ENCODE measurements around the gene IL16.
"Not testable (repeated sequence)": the region's sequence is repeated elsewhere in the genome, so short reads cannot be mapped to it uniquely, and the experiment has no call there.

The IL16 gene

DNA sequence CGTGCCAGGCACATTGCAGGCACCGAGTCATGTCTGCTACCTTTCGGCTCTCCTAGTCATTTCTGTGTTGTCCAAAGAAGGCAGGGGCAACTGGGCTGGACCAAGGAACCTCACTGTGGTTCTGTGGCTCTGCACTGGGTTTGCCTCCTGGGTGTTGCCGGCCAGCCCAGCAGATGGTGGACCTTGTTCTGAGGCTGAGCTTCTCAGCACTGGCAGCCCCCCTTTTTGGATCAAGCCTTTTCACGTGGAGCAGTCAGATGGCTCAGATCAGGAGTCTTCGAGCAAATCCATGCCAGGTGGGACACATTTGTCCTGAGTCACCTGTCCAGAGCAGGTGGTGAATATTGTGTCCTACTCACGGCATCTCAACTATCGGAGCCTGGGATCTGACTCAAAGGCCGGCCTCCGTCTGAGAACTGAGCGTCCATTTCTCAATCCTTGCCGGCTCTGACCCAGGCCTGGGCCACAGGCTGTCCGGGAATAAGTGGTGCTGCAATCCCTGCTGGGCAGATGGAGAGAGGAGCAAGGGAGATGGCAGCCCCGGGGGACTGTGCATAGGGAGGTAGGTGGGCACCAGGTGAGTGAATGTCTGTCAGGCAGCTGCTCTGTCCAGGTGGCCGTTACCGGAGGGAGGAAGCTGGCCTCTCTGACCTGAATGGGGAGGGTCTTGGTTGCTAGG, at the start of gene IL16:
Gene IL16, plus strand, starts transcription at position 304 of the 679 bp plus-strand sequence. CDS start 28,521 bp downstream, outside the sequence.
- H3K27me3 ChIP-seq (ENCODE audit: control insufficient read depth, insufficient read depth, low read length): no peaks in the 10 kb centered on the region
- H3K9ac ChIP-seq (ENCODE audit: low read depth, low read length): no peak within 1 kb of the TSS
- no peaks in the 10 kb centered on the region for H3K36me3 ChIP-seq (ENCODE audit: control insufficient read depth, insufficient read depth, low read length)

DNA sequence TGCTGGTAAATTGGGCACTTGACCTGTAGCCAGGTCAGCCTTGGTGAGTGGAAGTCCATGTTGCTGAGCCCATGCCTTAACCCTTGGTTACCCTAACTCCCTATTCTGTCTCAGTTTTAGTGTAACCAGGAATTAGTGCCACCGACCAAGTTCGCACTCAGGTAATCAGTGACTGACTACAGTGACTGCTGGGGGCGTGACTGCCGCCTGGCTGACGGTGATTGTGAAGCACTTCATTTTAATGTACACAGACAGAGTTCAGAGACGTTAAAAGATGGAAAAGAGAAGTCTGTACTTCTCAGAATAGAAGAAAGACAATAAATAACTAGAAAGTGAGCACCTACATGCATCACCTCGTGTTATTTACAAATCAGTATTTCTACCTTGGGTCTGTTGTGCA, 45.3 kb upstream of the IL16 start:
- Histone ChIP-seq H3K4me1 (ENCODE audit: control insufficient read depth, insufficient read depth, low read length) (no peaks in the 10 kb centered on the region), H3K9ac (ENCODE audit: low read depth, low read length) (no peak overlapping the region), H3K9me3 (ENCODE audit: control insufficient read depth, insufficient read depth, low read length) (no peaks in the 10 kb centered on the region), H3K4me3 (ENCODE audit: low read depth, low read length) (no peak overlapping the region), H3K27me3 (ENCODE audit: control insufficient read depth, insufficient read depth, low read length) (no peaks in the 10 kb centered on the region), H3K36me3 (ENCODE audit: control insufficient read depth, insufficient read depth, low read length) (no peaks in the 10 kb centered on the region), H3K27ac (ENCODE audit: low read depth, low read length) (no peak overlapping the region)

More for the DNA sequence above, at the start of gene IL16:
- Histone ChIP-seq H3K4me3 (ENCODE audit: low read depth, low read length) (no peak within 1 kb of the TSS), H3K27ac (ENCODE audit: low read depth, low read length) (no peak within 1 kb of the TSS), H3K9me3 (ENCODE audit: control insufficient read depth, insufficient read depth, low read length) (no peaks in the 10 kb centered on the region), H3K4me1 (ENCODE audit: control insufficient read depth, insufficient read depth, low read length) (no peaks in the 10 kb centered on the region)

DNA sequence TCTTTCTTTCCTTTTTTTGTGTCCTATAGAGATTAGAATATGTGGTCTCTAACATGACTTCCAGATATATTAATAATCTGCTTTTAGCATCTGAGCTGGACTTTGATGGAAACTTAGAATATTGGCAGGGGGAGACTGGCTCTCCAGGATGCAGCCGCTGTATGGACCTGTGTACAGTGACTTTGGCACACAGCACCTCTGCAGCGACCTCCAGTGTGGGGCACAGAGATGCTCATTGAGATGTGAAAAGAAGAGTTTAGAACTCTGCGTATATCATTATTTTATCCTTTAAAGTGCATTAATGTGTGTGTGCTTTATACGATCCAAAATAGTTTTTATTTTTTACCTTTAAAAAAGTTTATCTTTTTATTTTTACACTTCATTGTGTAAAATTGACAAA, 44.3 kb upstream of the IL16 start:
- Histone ChIP-seq H3K36me3 (ENCODE audit: control insufficient read depth, insufficient read depth, low read length) (no peaks in the 10 kb centered on the region), H3K27me3 (ENCODE audit: control insufficient read depth, insufficient read depth, low read length) (no peaks in the 10 kb centered on the region), H3K4me3 (ENCODE audit: low read depth, low read length) (no peak overlapping the region)

DNA sequence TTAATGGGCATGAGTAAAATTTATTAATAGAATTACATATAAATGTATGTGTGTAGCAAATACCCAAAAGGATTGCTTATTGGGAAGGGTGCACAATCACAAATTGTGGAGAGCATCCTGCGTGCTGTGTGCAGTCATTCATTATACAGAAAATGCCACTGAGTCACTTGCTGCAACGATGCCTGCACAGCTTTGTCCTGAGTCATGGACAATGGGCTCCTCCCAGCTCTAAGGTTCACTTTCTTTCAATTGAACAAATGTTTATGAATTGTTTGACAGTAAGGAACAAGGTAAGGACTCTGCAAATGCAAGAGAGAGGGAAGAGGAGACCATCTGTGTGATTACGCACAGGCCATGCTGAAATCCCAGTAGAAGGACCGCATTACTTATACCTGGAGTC, 43.9 kb upstream of the IL16 start:
- Histone ChIP-seq H3K27me3 (ENCODE audit: control insufficient read depth, insufficient read depth, low read length) (no peaks in the 10 kb centered on the region), H3K4me3 (ENCODE audit: low read depth, low read length) (no peak overlapping the region), H3K36me3 (ENCODE audit: control insufficient read depth, insufficient read depth, low read length) (no peaks in the 10 kb centered on the region), H3K27ac (ENCODE audit: low read depth, low read length) (no peak overlapping the region), H3K9me3 (ENCODE audit: control insufficient read depth, insufficient read depth, low read length) (no peaks in the 10 kb centered on the region), H3K9ac (ENCODE audit: low read depth, low read length) (no peak overlapping the region), H3K4me1 (ENCODE audit: control insufficient read depth, insufficient read depth, low read length) (no peaks in the 10 kb centered on the region)

More for the DNA sequence above, 44.3 kb upstream of the IL16 start:
- H3K4me1 ChIP-seq (ENCODE audit: control insufficient read depth, insufficient read depth, low read length): no peaks in the 10 kb centered on the region
- no peak overlapping the region for H3K9ac ChIP-seq (ENCODE audit: low read depth, low read length)
- no peaks in the 10 kb centered on the region for H3K9me3 ChIP-seq (ENCODE audit: control insufficient read depth, insufficient read depth, low read length)
- no peak overlapping the region for H3K27ac ChIP-seq (ENCODE audit: low read depth, low read length)

DNA sequence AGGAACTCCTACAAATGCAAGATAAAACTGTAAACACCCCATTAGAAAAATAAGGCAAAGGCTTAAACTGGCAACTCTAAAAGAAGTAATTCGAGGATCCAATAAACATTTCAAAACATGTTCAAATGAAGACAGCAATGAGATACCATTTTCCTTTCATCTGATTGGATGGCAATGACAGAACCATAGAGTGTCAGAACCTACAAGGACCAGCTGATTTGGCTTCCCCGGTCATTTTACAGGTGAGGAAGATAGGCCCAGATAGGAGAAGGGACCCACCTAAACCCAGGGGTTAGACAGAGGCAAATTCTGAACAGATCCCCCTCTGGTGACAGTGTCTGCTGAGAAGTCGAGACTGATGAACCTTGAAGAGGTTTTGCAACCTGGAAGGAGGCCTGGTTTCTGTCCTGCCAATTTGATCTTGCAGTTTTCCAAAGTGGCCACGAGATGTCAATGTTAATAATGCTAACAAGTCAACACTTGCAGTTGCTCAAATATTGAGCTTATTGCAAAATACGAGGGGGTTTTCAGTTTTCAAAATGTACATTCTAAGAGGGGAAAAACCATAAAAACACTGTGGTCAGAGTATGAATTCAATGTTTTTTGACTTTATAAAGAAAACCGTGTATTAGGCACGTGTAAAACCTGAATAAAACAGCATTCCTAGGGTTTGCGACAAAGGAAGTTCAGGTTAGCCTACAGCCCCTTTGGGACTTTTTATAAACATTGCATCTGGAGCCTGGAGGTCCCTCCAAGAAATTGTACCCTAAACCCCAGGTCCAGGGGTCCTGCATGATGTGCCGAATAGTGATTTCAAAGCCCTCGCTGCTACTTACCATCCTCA, 41.1 kb upstream of the IL16 start:
- Histone ChIP-seq H3K4me3 (ENCODE audit: low read depth, low read length) (no peak overlapping the region), H3K27ac (ENCODE audit: low read depth, low read length) (no peak overlapping the region), H3K4me1 (ENCODE audit: control insufficient read depth, insufficient read depth, low read length) (no peaks in the 10 kb centered on the region), H3K36me3 (ENCODE audit: control insufficient read depth, insufficient read depth, low read length) (no peaks in the 10 kb centered on the region), H3K9ac (ENCODE audit: low read depth, low read length) (no peak overlapping the region), H3K27me3 (ENCODE audit: control insufficient read depth, insufficient read depth, low read length) (no peaks in the 10 kb centered on the region), H3K9me3 (ENCODE audit: control insufficient read depth, insufficient read depth, low read length) (no peaks in the 10 kb centered on the region)

DNA sequence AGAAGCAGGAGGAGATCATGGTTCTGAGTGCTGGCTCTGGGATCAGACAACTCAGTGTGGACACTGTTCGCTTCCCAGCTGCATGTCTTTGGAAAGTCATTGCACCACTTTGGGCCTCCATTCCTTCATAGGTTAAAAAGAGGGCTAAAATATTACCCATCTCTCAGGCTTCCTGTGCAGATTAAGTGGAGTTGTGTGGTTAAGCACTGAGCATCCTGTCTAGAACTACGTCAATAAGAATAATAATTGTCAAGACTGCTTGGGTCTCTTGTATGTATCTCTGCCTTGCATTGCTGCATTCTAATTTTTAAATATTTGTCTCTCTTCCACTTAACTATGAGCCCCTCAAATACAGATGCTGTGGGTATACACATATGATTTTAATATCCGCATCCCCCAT, 40.4 kb upstream of the IL16 start:
- H3K9ac ChIP-seq (ENCODE audit: low read depth, low read length): no peak overlapping the region
- H3K27me3 ChIP-seq (ENCODE audit: control insufficient read depth, insufficient read depth, low read length): no peaks in the 10 kb centered on the region
- no peak overlapping the region for H3K27ac ChIP-seq (ENCODE audit: low read depth, low read length)
- H3K9me3 ChIP-seq (ENCODE audit: control insufficient read depth, insufficient read depth, low read length): no peaks in the 10 kb centered on the region
- H3K4me3 ChIP-seq (ENCODE audit: low read depth, low read length): no peak overlapping the region
- H3K4me1 ChIP-seq (ENCODE audit: control insufficient read depth, insufficient read depth, low read length): no peaks in the 10 kb centered on the region
- H3K36me3 ChIP-seq (ENCODE audit: control insufficient read depth, insufficient read depth, low read length): no peaks in the 10 kb centered on the region

DNA sequence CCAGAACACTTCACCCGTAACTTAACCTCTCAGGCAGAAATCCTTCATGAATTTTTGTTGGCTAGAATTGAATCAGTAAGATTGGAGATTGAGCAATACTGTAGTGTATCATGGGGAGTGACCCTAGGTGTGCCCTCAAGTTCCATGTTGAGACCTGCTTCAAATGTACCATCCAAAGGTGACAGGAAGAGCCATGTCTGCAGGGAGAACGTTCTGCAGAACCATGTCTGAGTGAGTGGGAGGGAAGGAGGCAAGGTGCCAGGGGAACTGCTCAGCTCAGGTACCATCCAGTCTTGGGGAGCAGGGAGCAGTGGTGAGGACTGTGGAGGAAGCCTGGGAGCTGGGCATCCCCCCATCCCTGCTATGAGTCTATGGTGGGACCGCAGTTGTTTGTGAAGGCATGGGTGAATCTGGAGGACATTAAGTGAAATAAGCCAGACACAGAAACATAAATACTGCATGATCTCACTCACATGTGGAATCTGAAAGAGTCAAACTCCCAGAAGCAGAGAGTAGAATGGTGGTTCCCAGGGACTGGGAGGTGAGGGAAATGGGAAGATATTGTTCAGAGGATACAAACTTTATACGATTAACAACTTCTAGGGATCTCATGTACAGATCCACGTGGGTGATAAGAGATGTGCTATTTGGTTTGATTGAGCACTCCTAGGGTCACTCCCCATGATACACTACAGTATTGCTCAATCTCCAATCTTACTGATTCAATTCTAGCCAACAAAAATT, 39.3 kb upstream of the IL16 start:
- no peaks in the 10 kb centered on the region for H3K36me3 ChIP-seq (ENCODE audit: control insufficient read depth, insufficient read depth, low read length)
- H3K9ac ChIP-seq (ENCODE audit: low read depth, low read length): no peak overlapping the region
- H3K4me3 ChIP-seq (ENCODE audit: low read depth, low read length): no peak overlapping the region
- no peak overlapping the region for H3K27ac ChIP-seq (ENCODE audit: low read depth, low read length)
- H3K4me1 ChIP-seq (ENCODE audit: control insufficient read depth, insufficient read depth, low read length): no peaks in the 10 kb centered on the region
- no peaks in the 10 kb centered on the region for H3K9me3 ChIP-seq (ENCODE audit: control insufficient read depth, insufficient read depth, low read length)
- H3K27me3 ChIP-seq (ENCODE audit: control insufficient read depth, insufficient read depth, low read length): no peaks in the 10 kb centered on the region

DNA sequence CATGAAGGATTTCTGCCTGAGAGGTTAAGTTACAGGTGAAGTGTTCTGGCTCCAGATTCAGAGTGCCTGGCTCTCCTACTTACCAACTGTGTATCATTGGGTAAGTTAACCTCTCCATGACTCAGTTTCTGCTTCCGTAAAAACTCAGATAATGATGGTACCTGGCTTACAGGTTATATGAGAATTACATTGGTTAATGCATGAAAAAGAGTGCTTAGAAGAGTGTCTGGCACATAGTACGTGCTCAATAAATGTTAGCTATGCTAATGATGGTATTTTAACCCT, 38.8 kb upstream of the IL16 start:
- H3K9me3 ChIP-seq (ENCODE audit: control insufficient read depth, insufficient read depth, low read length): no peaks in the 10 kb centered on the region
- H3K27ac ChIP-seq (ENCODE audit: low read depth, low read length): no peak overlapping the region
- H3K4me3 ChIP-seq (ENCODE audit: low read depth, low read length): no peak overlapping the region
- H3K36me3 ChIP-seq (ENCODE audit: control insufficient read depth, insufficient read depth, low read length): no peaks in the 10 kb centered on the region
- H3K4me1 ChIP-seq (ENCODE audit: control insufficient read depth, insufficient read depth, low read length): no peaks in the 10 kb centered on the region
- no peaks in the 10 kb centered on the region for H3K27me3 ChIP-seq (ENCODE audit: control insufficient read depth, insufficient read depth, low read length)
- no peak overlapping the region for H3K9ac ChIP-seq (ENCODE audit: low read depth, low read length)

DNA sequence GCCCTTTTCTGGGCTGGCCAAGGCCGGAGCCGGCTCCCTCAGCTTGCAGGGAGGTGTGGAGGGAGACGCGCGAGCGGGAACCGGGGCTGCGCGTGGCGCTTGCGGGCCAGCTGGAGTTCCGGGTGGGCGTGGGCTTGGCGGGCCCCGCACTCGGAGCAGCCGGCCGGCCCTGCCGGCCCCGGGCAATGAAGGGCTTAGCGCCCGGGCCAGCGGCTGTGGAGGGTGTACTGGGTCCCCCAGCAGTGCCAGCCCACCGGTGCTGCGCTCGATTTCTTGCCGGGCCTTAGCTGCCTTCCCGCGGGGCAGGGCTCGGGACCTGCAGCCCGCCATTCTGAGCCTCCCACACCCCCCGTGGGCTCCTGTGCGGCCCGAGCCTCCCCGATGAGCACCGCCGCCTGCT, 38.1 kb upstream of the IL16 start:
- not testable (repeated sequence) for H3K27ac ChIP-seq (ENCODE audit: low read depth, low read length); H3K9me3 ChIP-seq (ENCODE audit: control insufficient read depth, insufficient read depth, low read length); H3K4me3 ChIP-seq (ENCODE audit: low read depth, low read length); H3K4me1 ChIP-seq (ENCODE audit: control insufficient read depth, insufficient read depth, low read length); H3K36me3 ChIP-seq (ENCODE audit: control insufficient read depth, insufficient read depth, low read length); H3K27me3 ChIP-seq (ENCODE audit: control insufficient read depth, insufficient read depth, low read length); H3K9ac ChIP-seq (ENCODE audit: low read depth, low read length)

DNA sequence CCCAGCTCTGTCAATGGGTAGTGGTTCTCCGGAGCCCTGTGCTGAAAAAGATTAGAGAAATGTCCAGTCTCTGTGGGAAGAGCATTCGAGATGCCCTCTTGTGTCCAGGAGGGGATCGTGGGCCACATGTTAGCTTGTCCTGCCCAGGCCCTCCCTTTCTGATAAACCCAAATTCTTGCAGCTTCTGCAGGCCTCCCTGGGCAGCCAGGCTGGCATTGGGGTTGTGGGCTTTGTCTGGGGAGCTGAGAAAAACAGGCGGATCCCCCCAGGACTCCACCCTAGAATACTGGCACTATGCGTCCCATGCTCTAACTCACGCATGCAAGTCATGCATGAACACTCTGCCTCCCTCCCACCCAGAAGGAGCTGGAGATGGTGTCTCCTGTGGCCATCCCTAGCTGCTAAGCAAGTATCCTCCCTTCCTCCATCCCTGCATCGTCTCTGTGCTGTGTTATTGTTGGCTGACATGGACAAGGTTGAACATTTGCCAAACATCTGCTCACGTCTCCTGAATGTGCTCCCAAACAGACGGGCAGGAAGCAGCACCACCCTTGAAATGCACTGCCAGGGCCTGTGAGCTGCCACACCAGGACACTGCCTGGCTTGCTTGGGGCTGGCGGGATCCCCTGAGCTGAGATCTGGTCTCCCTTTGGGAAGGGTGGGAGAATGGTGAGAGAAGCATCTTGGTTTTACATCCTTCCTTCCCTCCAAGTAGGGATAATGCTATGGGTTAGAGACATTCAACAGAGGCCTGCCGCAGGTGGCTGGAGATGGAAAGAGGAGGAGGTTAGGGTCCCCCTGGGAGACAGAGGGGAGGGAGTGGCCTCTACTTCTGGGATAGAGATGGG, 36.1 kb upstream of the IL16 start:
- H3K36me3 ChIP-seq (ENCODE audit: control insufficient read depth, insufficient read depth, low read length): no peaks in the 10 kb centered on the region
- H3K27ac ChIP-seq (ENCODE audit: low read depth, low read length): no peak overlapping the region
- H3K27me3 ChIP-seq (ENCODE audit: control insufficient read depth, insufficient read depth, low read length): no peaks in the 10 kb centered on the region
- H3K4me1 ChIP-seq (ENCODE audit: control insufficient read depth, insufficient read depth, low read length): no peaks in the 10 kb centered on the region
- H3K9me3 ChIP-seq (ENCODE audit: control insufficient read depth, insufficient read depth, low read length): no peaks in the 10 kb centered on the region
- no peak overlapping the region for H3K9ac ChIP-seq (ENCODE audit: low read depth, low read length)
- no peak overlapping the region for H3K4me3 ChIP-seq (ENCODE audit: low read depth, low read length)
